Ishikawa (cell line): Measurements from ENCODE around the gene VAMP8.

Source experiments
- CEBPB ChIP-seq: IDR thresholded peaks from 2 replicates; pipeline ENCODE4 v1.6.1; 2012
- EGR1 ChIP-seq: IDR thresholded peaks from 2 replicates; pipeline ENCODE4 v1.6.1; 2012
- EP300 ChIP-seq: IDR thresholded peaks from 2 replicates; pipeline ENCODE4 v1.6.1; 2012; ENCODE audit warnings: borderline replicate concordance
- NFIC ChIP-seq: IDR thresholded peaks from 2 replicates; pipeline ENCODE4 v1.6.1; 2012
- RAD21 ChIP-seq: IDR thresholded peaks from 2 replicates; pipeline ENCODE4 v1.6.1; 2012; ENCODE audit warnings: low read depth
- YY1 ChIP-seq: IDR thresholded peaks from 2 replicates; pipeline ENCODE4 v1.6.1; 2012; ENCODE audit warnings: low read depth
- TF ChIP-seq, protein P1 (sequence below): IDR thresholded peaks from 2 replicates; pipeline ENCODE4 v1.6.1; 2012; ENCODE audit warnings: low read depth, mild to moderate bottlenecking
- TF ChIP-seq, protein P2 (sequence below): IDR thresholded peaks from 2 replicates; pipeline ENCODE4 v1.6.1; 2012

DNA sequence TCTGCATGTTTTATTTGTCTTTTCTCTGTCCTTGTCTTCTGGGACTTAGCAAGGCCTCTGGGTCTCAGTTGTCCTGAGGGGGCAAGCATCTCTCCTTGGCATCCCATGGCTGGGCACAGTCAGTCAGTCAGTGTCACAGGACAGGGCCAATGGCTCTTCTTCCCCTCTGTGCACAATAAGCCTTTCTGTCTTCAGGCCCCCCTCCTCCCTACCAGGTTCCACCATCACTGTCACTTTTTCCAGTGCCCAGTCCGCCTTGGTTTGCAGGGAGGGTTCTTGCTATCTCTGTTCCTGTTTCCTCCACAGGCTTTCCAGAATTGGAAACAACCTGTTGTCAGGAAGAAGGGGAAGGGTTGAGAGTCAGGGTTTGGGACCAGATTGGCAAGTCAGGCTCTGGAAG, 5.1 kb downstream of the VAMP8 start:
- no peak for TF ChIP-seq EP300
- TF ChIP-seq YY1 = no peak
- no peak for TF ChIP-seq EGR1
- no peak for TF ChIP-seq RAD21
- TF ChIP-seq, protein P1, sequence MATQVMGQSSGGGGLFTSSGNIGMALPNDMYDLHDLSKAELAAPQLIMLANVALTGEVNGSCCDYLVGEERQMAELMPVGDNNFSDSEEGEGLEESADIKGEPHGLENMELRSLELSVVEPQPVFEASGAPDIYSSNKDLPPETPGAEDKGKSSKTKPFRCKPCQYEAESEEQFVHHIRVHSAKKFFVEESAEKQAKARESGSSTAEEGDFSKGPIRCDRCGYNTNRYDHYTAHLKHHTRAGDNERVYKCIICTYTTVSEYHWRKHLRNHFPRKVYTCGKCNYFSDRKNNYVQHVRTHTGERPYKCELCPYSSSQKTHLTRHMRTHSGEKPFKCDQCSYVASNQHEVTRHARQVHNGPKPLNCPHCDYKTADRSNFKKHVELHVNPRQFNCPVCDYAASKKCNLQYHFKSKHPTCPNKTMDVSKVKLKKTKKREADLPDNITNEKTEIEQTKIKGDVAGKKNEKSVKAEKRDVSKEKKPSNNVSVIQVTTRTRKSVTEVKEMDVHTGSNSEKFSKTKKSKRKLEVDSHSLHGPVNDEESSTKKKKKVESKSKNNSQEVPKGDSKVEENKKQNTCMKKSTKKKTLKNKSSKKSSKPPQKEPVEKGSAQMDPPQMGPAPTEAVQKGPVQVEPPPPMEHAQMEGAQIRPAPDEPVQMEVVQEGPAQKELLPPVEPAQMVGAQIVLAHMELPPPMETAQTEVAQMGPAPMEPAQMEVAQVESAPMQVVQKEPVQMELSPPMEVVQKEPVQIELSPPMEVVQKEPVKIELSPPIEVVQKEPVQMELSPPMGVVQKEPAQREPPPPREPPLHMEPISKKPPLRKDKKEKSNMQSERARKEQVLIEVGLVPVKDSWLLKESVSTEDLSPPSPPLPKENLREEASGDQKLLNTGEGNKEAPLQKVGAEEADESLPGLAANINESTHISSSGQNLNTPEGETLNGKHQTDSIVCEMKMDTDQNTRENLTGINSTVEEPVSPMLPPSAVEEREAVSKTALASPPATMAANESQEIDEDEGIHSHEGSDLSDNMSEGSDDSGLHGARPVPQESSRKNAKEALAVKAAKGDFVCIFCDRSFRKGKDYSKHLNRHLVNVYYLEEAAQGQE = no peak
- TF ChIP-seq, protein P2, sequence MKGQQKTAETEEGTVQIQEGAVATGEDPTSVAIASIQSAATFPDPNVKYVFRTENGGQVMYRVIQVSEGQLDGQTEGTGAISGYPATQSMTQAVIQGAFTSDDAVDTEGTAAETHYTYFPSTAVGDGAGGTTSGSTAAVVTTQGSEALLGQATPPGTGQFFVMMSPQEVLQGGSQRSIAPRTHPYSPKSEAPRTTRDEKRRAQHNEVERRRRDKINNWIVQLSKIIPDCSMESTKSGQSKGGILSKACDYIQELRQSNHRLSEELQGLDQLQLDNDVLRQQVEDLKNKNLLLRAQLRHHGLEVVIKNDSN = no peak
- no peak for TF ChIP-seq NFIC
- no peak for TF ChIP-seq CEBPB
